Kidney epithelial cell (primary cell): ENCODE data around the gene SLC9A3. TPM values are rescaled to one million over a fixed set of nuclear protein-coding genes. Genes with fewer than 3 reads are reported as not detected.

Experiments used
- DNase-seq: peaks from one replicate; pipeline ENCODE4 v3.0.0-alpha.2; 2010; ENCODE audit warnings: low read depth
- H3K27me3 ChIP-seq: 2 replicates; pipeline ENCODE4 v1.6.0; 2011; ENCODE audit warnings: low read length; ENCODE audit not compliant: control insufficient read depth, insufficient read depth
- H3K36me3 ChIP-seq: 2 replicates; pipeline ENCODE4 v1.5.1; 2011; ENCODE audit warnings: low read length; ENCODE audit not compliant: control insufficient read depth, insufficient read depth
- H3K4me3 ChIP-seq: 2 replicates; pipeline ENCODE4 v1.5.1; 2011; ENCODE audit warnings: low read depth, mild to moderate bottlenecking, control low read depth, low read length
- total RNA-seq: library from RNA; depleted of rRNA; stranded (reverse); fragments of >200 nt; gene quantifications from 2 replicates; pipeline ENCODE4 v1.2.3, GENCODE V29; 2015
- TF ChIP-seq, protein P1 (sequence below): IDR thresholded peaks from 2 replicates; pipeline ENCODE4 v1.5.1; 2011; ENCODE audit warnings: mild to moderate bottlenecking, moderate library complexity, low read length, control low read depth, inconsistent platforms; ENCODE audit not compliant: insufficient read depth, poor library complexity, severe bottlenecking

The SLC9A3 gene
- total RNA-seq, 1 donor from 2014 or later: 3.6 TPM

DNA sequence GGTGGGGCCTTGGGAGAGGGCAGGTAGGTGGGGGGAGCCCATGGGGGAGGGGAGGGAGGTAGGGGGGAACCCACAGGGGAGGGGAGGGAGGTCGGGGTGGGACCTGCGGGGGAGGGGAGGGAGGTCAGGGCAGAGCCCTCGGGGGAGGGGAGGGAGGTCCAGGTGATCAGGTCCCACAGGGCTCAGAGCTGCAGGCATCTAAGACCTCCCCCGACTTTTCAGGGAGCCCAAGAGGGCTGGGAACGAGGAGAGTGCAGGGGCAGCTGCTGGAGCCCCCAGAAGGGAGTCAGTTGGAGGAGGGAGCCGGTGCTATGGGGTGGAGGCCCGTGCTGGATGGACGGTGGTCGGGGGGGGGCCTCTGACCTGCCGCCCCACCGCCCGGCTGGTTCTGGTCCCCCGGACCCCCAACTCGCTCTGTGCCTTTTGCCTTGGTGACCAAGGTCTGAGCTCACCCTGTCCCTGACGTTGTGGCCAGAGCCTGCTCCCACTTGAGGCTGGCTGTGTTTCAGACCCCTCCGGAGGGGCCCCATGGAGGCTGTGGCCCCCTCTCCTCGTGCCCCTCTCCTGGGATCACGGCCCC is 31.8 kb downstream of the SLC9A3 start:
- Histone ChIP-seq H3K4me3 (no peak overlapping the region), H3K36me3 (no peaks in the 10 kb centered on the region), H3K27me3 (peaks cover 38% of the 10 kb centered on the region)
- no peak for DNase-seq
- TF ChIP-seq, protein P1, sequence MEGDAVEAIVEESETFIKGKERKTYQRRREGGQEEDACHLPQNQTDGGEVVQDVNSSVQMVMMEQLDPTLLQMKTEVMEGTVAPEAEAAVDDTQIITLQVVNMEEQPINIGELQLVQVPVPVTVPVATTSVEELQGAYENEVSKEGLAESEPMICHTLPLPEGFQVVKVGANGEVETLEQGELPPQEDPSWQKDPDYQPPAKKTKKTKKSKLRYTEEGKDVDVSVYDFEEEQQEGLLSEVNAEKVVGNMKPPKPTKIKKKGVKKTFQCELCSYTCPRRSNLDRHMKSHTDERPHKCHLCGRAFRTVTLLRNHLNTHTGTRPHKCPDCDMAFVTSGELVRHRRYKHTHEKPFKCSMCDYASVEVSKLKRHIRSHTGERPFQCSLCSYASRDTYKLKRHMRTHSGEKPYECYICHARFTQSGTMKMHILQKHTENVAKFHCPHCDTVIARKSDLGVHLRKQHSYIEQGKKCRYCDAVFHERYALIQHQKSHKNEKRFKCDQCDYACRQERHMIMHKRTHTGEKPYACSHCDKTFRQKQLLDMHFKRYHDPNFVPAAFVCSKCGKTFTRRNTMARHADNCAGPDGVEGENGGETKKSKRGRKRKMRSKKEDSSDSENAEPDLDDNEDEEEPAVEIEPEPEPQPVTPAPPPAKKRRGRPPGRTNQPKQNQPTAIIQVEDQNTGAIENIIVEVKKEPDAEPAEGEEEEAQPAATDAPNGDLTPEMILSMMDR: no peak

- H3K4me3 ChIP-seq: no peak overlapping the region
- H3K36me3 ChIP-seq: no peaks in the 10 kb centered on the region
- no peak for DNase-seq
- TF ChIP-seq, protein P1: no peak
- peaks cover 34% of the 10 kb centered on the region for H3K27me3 ChIP-seq
These were observed 32.4 kb downstream of the SLC9A3 start for GRCh38 chr5:491856-492155.

DNA sequence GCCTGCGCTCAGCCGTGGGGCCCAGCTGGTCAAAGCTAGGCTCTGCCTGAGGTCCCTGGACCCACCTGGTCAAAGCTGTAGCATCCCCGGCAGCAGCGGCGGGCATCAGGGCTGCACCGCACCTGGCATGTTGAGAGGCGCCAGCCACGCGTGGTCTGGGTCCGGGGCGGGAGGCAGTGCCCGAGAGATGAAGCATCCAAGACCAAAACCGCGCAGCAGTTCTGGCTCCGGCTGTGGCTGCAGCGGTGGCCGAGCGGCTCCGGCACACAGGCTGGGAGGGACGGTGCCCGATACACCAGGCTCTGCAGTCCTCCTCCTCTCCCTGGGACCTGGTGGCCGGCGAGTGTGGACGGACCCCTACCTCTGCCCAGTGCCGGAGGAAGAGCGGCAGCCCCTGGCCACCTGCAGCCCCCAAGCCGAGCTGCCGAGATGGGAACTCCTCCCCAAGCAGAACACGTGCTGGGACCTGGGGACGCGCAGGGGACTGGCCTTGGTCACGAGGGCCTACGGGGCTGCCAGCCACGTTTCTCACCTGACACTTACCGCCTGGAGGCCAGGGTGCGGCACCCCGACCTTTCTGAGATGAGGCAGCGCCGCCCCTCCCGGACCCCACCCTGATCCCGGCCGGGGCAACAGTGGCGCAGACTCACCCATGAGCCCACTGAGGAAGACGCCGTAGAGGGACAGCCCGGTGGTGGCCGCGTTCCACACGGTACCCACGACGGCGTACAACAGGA is 33.0 kb downstream of the SLC9A3 start:
- Histone ChIP-seq H3K27me3 (peaks cover 33% of the 10 kb centered on the region), H3K4me3 (no peak overlapping the region), H3K36me3 (no peaks in the 10 kb centered on the region)
- no peak for DNase-seq
- TF ChIP-seq, protein P1: no peak

DNA sequence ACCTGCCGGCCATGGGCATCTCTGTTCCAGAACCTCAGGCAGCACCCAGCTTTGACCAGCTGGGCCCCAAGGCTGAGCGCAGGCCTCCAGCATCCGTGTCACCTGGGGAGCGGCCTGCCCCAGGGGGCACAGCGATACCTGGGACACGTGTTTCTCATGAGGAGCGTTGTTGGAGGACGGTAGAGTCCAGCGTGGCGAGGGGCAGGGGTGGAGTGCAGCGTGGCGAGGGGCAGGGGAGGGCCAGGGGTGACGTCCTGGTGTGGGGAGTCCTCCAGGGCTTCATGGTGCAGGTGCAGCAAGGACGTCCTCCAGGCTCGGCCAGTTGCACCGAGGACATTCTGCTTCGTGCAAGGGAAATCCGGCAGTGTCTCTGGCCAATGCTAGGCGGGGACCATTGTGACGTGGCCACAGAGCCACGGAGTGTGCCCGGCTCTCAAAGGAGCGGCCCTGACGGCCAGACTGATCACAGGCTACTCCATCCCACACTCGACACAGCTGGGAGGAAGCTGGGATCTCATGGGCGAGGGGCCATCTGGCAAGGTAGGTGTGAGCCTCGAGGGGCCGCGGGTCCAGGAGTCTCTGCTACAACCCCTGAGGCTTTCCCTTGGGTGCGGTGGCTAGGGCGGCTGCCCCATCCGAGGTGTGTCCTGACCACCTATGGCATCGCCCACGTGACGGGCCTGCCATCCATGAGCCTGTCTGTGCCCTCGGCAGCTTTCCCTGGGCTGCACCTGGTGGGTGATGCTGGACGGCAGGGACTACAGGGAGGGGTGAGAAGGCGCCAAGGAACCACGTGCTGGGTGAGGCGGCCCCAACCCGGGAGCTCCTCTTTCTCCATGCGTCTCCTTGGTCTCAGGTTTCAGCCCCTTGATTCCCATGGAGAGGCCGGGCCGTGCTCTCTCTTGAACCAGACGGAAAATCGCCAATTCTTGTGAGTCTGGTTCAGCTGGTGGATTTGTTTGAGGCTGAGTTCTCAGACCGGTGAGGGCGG is 33.8 kb downstream of the SLC9A3 start:
- peaks cover 29% of the 10 kb centered on the region for H3K27me3 ChIP-seq
- no peak for DNase-seq
- TF ChIP-seq, protein P1: no peak
- no peaks in the 10 kb centered on the region for H3K36me3 ChIP-seq
- H3K4me3 ChIP-seq: no peak overlapping the region

- H3K27me3 ChIP-seq: peaks cover 30% of the 10 kb centered on the region
- H3K36me3 ChIP-seq: no peaks in the 10 kb centered on the region
- no peak for DNase-seq
- H3K4me3 ChIP-seq: no peak overlapping the region
- TF ChIP-seq, protein P1: no peak
These were observed 34.6 kb downstream of the SLC9A3 start for GRCh38 chr5:489689-490080.
